Erythroblast (primary cell): ENCODE data around the gene ZPR1.
"Not testable (repeated sequence)": the region's sequence is repeated elsewhere in the genome, so short reads cannot be mapped to it uniquely, and the experiment has no call there.

ENCODE experiments used
- DNase-seq, 2 experiments: peaks; one replicate each; lab custom pipeline; 2025; lab: John Stamatoyannopoulos, UW
- GATA1 ChIP-seq: IDR thresholded peaks from 2 replicates; pipeline ENCODE4 v1.6.1; 2011; ENCODE audit warnings: low read depth, mild to moderate bottlenecking, control low read depth, low read length, moderate library complexity
- POLR2A ChIP-seq: IDR thresholded peaks from 2 replicates; pipeline ENCODE4 v1.6.1; 2011; ENCODE audit warnings: mild to moderate bottlenecking, low read length

Gene ZPR1

GRCh38 chr11:116787786-116788486 lies at the start of gene ZPR1:
Gene ZPR1 (minus strand): TSS chr11:116788023. CDS start chr11:116787990, 33 bp downstream.
- peak; percentile 82 to 88 for DNase-seq
- TF ChIP-seq GATA1 (no peak), POLR2A (peak; percentile 86)

GRCh38 chr11:116836632-116836991 lies 48.8 kb upstream of the ZPR1 start:
- DNase-seq: no peak
- no peak for TF ChIP-seq POLR2A
- no peak for TF ChIP-seq GATA1

GRCh38 chr11:116835791-116836631 lies 48.2 kb upstream of the ZPR1 start:
- peak; percentile 77 to 87 for DNase-seq
- no peak for TF ChIP-seq GATA1

- no peak for DNase-seq
- TF ChIP-seq POLR2A: no peak
- no peak for TF ChIP-seq GATA1
Observed at GRCh38 chr11:116835042-116835772, 47.4 kb upstream of the ZPR1 start.

GRCh38 chr11:116834535-116835041 lies 46.8 kb upstream of the ZPR1 start:
- DNase-seq: not testable (repeated sequence)

- DNase-seq: no peak
- TF ChIP-seq GATA1 (no peak), POLR2A (no peak)
Observed at GRCh38 chr11:116833816-116834534, 46.2 kb upstream of the ZPR1 start.

GRCh38 chr11:116833491-116833815 lies 45.6 kb upstream of the ZPR1 start:
- TF ChIP-seq POLR2A (no peak), GATA1 (no peak)
- no peak for DNase-seq

- no peak for DNase-seq
- TF ChIP-seq POLR2A: no peak
- TF ChIP-seq GATA1: no peak
Observed at GRCh38 chr11:116832350-116833290, 44.8 kb upstream of the ZPR1 start.

GRCh38 chr11:116831790-116832349 lies 44.0 kb upstream of the ZPR1 start:
- TF ChIP-seq GATA1: no peak
- TF ChIP-seq POLR2A: no peak
- DNase-seq: no peak

- DNase-seq: no peak
- TF ChIP-seq GATA1 (no peak), POLR2A (no peak)
Observed at GRCh38 chr11:116830184-116830912, 42.5 kb upstream of the ZPR1 start.

GRCh38 chr11:116829525-116830183 lies 41.8 kb upstream of the ZPR1 start, which contains the start of gene APOC3:
Gene APOC3 (plus strand): TSS chr11:116829907. CDS start chr11:116830583, 676 bp downstream.
- TF ChIP-seq POLR2A (no peak), GATA1 (no peak)
- no peak for DNase-seq
